NCI-H2171 treated with DMSO at 0.1 percent for 48 hours (cell line): Measurements from ENCODE around the gene PANK4.
A peak's percentile ranks its signal among the peaks of the same experiment; 100 is the strongest.
"Not testable (repeated sequence)": the region's sequence is repeated elsewhere in the genome, so short reads cannot be mapped to it uniquely, and the experiment has no call there.

ENCODE experiments used
- DNase-seq: peaks from one replicate; lab custom pipeline; 2025; lab: John Stamatoyannopoulos, UW

Gene PANK4

GRCh38 chr1:2558861-2559260, 32.5 kb upstream of the PANK4 start:
- DNase-seq = no peak

DNA sequence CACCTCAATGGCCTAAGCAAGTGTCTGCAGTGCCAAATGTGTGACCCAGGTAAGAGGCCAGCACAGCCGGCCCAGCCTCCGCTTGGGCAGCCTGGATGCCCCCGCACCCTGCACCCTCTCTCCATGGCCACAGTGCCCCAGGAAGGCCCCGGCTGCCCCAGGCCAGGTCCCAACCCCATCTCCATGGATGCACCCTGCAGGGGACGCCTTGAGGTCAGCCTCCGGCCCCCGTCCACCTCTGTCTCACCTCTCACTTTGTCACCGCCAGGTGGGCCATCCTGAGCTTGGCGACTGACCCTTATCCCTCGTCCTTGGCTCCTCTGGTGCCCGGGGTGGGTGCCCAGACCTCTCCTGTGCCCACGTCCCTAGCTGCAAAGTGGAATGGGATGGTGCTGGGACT, 32.0 kb upstream of the PANK4 start:
- no peak for DNase-seq

DNA sequence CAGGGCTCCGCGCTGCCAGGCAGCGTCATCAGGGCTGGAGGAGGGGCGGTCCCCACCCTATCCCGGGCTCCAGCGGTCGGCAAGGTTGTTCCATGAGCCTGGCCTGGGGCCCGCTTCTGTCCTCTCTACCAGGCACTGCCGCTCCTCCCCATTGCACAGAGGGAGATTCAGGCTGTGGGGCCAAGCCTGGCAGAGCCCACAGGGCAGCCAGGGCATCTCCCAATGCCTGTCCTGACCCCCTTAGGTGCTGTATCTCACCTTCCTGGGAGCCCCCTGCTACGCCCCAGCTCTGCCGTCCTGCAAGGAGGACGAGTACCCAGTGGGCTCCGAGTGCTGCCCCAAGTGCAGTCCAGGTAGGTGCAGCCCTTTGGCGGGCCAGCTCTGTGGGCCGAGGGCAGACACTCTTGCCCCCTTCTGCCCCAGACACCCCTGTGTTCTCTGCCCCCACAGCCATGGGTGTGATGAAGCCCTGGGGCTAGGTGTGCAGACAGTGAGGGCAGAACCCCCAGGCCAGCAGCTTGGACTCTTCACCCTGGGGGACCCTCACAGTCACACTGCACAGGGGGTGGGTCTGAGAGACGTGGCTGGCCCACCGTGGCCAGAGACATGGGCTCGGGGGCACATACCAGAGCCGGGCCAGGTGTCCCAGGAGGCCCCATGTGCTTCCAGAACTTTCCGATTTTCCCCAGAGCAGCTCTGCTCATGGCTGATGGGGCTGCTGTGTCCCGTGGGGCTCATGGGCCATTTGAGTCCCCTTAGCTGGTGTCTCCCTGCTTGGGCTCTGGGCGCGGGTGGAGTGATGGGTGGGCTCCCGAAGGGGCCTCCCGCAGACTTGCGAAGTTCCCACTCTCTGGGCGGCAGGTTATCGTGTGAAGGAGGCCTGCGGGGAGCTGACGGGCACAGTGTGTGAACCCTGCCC, 31.3 kb upstream of the PANK4 start:
- DNase-seq = no peak

GRCh38 chr1:2556678-2557481, 30.5 kb upstream of the PANK4 start:
- DNase-seq = no peak

DNA sequence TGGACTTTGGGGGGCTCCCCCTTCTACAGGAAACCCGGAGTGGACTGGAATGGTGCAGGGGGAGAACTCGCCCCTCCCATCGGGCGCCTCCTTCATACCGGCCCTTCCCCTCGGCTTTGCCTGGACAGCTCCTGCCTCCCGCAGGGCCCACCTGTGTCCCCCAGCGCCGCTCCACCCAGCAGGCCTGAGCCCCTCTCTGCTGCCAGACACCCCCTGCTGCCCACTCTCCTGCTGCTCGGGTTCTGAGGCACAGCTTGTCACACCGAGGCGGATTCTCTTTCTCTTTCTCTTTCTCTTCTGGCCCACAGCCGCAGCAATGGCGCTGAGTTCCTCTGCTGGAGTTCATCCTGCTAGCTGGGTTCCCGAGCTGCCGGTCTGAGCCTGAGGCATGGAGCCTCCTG, 29.9 kb upstream of the PANK4 start, which contains the start of gene TNFRSF14:
Gene TNFRSF14, plus strand, starts transcription at position 95 of the 401 bp plus-strand sequence. Its CDS starts 294 bp downstream, at position 389.
- peak; percentile 22 for DNase-seq

DNA sequence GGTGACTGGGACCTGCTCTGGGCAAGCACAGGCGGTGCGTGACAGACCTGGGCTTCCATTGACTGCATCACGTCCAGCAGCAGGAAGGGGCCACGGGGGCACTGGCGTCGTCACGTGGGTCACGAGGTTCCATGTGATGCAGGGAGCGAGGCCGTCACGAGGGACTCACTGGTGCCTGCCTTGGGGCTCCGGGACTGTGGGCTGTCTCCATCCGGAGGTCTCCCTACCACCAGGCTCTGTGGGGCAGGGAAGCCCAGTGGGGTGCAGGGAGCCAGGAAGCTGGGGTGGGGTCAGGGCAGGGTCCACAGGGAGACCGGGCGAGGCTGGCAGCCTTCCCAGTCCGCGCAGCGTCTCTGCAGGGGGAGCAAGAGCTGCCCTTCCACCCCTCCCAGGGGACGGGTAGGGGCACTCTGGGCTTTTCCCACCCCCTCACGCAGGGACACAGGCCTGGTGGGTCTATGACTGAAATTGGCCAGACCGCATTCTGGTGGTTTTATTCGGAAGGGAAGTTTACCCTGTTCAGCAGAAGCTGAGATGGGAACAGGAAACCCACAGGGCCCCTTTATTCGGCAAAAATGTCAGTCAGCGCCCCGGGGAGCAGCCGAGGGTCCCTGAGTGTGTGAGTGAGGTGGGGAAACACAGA, 29.4 kb upstream of the PANK4 start:
- DNase-seq = peak; percentile 53

DNA sequence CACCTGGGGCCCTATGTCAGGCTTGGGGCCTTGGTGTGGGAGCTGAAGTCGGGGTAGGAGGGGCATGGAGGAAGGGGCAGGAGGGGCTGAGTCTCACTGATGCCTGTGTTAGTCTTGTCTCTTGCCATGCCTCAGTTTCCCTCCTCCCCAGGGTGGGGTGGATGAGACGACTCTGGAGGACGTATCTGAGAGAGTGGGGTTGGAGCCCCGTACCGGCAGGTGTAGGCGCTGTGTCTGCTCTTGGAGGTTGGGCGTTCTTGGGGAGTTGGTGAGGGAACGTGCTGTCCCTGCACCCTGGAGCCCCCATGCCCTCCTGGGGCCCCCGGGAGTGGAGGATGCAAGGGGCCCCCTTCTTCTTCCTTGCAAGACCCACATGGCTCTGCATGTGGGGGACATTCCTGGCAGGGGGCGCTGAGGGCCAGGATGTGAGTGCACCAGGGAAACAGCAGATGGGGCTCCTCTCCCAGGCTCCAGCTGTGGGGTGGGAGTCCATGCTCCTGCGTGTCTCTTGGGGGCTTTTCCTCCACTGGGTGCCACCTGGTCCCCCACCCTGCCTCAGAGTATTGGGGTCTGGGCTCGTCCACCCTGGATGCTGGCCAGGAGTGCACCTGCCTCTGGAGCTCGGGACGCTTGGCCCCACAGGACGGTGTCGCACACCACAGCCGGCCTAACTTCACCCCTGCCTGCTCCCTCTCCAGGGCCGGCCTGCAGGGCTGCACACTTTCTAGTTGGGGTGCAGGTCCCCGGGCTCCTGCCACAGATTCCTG, 28.4 kb upstream of the PANK4 start:
- DNase-seq = peak; percentile 53

DNA sequence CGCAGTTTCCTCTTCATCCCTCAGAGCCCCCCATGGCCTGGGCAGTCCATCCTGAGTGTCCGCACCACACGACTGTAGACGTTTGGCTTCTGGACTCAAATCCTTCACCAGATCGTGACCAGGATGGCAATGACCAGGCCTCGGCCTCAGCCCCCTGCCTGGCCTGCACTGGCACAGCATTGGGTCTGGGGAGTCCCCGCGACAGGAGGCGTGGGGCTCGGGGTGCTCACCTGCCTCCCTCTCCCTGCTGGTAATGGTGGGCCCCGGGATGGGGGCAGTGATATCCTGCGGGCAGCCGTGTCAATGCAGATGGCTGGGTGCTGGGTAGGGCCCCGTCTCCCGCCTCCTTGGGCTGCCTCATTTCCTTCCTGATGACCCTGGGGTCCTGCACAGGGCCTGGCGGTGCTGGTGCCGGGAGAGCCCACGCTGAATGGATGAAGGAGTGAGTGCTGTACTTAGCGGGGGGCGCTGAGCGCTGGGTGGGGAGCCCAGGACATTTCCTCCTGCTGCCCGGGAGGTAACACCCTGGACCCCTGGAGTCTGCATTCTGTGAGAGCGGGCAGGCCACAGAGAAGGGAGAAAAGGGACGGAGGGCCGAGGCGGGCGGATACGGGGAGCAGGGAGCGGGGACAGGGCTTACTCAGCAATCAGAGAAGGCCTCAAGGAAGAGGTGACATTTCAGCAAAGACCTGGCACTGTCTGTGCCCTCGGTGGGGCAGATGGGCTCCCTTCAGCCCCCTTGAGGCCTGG, 27.6 kb upstream of the PANK4 start:
- no peak for DNase-seq

DNA sequence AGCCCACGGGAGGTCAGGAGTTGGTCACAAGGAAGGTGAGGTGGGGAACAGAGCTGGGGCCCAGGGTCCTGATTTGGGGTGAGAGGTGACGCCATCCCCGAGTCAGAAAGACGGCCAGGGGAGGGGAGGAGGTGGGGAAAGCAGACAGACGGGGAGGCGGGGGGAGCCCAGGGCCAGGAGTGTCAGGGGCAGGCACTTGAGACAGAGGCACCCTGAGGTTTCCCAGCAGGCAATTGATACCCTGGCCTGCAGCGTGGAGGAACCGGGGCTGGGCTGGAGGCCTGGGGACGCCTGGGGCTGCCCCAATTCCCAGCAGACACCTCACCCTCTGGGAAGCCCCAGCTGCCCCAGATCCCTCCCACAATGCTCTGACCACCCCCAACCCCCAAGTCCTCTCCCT, 26.7 kb upstream of the PANK4 start:
- DNase-seq = not testable (repeated sequence)

- DNase-seq = no peak
These were observed 25.8 kb upstream of the PANK4 start for GRCh38 chr1:2552189-2552588.

DNA sequence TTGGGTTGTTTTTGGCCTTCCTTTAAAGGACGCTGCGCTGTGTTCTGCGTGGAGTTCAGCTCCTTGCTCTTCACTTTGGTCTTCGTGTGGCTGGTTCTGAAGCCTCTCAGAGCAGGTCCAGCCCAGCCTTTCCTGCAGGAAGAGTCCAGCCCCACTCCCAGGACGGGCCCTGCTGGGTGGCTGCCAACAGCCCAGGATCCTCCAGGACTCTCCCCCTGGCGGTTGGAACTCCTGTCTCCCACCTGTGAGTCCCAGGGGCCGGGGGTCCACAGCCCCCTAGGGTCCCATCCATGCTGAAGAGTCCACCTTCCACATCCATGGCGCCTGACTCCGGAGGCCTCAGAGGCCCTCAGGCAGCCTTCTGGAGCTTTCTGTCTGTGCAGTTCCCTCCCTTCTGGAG, 25.1 kb upstream of the PANK4 start:
- not testable (repeated sequence) for DNase-seq

- DNase-seq = not testable (repeated sequence)
These were observed 24.0 kb upstream of the PANK4 start for GRCh38 chr1:2550309-2550861.

DNA sequence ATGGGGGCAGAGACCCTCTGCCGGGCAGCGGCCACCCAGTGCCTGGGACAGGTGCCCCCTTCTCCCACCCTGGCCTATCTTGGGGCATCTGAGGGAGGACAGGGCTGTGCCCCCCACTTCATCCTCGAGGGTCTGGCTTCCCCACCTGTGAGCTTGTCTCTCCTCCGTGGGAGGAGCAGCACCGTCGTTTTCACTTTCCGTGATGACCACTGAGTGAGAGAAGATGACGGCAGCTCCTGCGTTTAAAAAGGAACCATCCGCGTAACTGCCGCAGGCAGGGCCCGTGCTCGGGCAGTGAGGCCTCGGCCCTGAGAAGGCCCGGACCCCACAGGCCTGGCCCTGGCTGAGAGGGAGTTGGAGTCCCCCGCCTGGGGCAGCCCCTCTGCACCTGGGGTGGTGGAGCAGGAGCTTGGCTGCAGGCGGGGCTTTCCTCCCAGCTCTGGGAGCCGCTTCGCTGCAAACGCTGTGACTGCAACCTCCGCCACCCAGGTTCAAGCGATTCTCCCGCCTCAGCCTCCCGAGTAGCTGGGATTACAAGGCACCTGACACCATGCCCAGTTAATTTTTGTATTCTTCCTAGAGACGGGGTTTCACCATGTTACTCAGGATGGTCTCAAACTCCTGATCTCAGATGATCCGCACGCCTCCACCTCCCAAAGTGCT, 23.1 kb upstream of the PANK4 start:
- not testable (repeated sequence) for DNase-seq

DNA sequence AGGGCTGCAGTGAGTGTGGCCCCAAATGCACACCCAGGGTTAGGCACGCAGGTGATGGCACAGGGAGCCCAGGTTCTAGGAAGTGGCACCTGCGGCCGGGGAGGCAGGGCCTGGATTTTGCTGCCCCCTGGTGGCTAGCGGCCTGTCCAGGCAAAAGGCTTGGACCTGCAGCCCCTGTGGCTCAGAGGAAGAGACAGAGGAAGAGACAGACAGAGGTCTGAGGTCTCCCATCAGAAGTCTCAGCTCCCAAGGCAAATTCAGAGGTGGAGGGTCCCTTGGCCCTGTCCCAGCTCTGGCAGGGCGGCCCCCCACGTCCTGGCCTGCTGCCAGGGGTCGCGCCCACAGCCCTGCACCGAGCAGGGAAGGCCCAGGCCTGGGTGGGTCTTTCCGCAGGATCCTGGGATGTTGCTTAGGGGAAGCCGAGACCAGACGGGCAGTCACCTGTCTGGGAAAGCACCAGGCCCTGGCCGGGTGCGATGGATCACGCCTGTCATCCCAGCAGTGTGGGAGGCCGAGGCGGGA, 21.7 kb upstream of the PANK4 start:
- peak; percentile 69 for DNase-seq

DNA sequence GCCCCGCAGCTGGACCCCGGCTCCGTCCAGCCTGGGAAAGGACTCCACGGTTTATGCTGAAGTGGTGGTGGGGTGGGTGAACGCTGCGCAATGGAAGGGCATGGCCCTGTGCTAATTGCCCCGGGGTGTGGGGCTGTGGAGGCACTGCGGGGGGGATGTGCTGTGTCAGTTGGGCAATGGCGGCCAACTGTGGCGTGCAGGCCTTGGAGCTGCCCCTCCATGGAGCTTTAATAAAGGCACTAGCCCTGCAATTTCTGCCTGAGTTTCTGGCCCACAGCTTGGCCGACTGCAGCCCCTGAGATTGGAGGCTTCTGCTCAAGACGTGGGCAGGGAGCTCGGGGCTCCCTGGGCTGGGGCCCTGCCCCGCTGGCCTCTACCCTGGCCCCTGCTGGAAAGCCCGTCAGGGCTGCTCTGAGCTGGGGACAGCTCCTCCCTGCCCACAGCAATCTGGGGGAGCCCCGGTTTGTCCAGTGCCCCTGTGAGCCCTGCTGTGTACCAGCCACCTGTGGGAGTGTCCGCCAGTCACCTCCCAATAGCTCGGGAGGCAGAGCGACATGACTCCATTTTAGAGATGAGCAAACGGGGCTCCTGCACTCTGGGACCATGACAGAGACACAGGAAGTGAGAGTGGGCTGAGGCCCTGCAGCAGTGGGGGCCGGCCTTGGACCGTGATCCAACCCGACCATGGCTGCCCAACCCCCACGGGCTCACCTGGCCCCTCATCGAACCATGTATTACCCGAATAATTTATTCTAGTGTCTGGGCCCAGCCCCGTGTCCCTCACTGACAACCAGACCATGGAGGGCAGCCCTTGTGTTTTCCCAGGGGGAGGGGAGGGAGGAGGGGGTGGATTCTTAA, 21.0 kb upstream of the PANK4 start:
- DNase-seq = no peak

- peak; percentile 35 for DNase-seq
These were observed 20.3 kb upstream of the PANK4 start for GRCh38 chr1:2546515-2547209.

GRCh38 chr1:2545754-2546514, 19.5 kb upstream of the PANK4 start:
- peak; percentile 88 for DNase-seq
